Esophagus squamous epithelium (tissue), 4 donors: Measurements from ENCODE around the gene DHRS4.

Source experiments
- CTCF ChIP-seq, 6 experiments: fragments of 450-650 bp in 4 of 6; fragments of 200-600 bp in 2 of 6; sonication (generic) in 2 of 6; IDR thresholded peaks; one replicate each; pipeline ENCODE4 v1.5.1; 2016 to 2019; ENCODE audit warnings: antibody characterized with exemption in 6 of 6, mild to moderate bottlenecking in 4 of 6, moderate library complexity in 4 of 6
- POLR2A ChIP-seq, 4 donors: fragments of 450-650 bp; IDR thresholded peaks; one replicate each; pipeline ENCODE4 v1.6.1; 2017; ENCODE audit warnings: antibody characterized with exemption in 4 of 4, mild to moderate bottlenecking in 4 of 4, moderate library complexity in 3 of 4

- TF ChIP-seq POLR2A (IDR thresholded peaks at IDR 0.05) (no peak), CTCF (IDR thresholded peaks at IDR 0.05) (no peak)
Measured at GRCh38 chr14:23938823-23939222, 14.7 kb upstream of the DHRS4 start.
